K562 (cell line): Measurements from ENCODE around the gene C17orf113. TPM values are rescaled to one million over a fixed set of nuclear protein-coding genes. Genes with fewer than 3 reads are reported as not detected.
A peak's percentile ranks its signal among the peaks of the same experiment; 100 is the strongest.

ENCODE experiments used
- EHMT2 ChIP-seq: fragments of 450-650 bp; IDR thresholded peaks from 2 replicates; pipeline ENCODE4 v1.6.1; 2018; ENCODE audit warnings: antibody characterized with exemption
- KLF16 ChIP-seq: IDR thresholded peaks from 2 replicates; pipeline ENCODE4 v1.6.1; 2016; ENCODE audit warnings: antibody characterized with exemption
- LEF1 ChIP-seq: fragments of 450-650 bp; IDR thresholded peaks from 2 replicates; pipeline ENCODE4 v1.6.1; 2016; ENCODE audit warnings: mild to moderate bottlenecking
- MAFF ChIP-seq: IDR thresholded peaks from 2 replicates; pipeline ENCODE4 v1.6.1; 2012; ENCODE audit warnings: low read length, improper control_type of control experiment
- MTA1 ChIP-seq: fragments of 450-650 bp; IDR thresholded peaks from 2 replicates; pipeline ENCODE4 v1.6.1; 2017; ENCODE audit warnings: borderline replicate concordance
- RCOR1 ChIP-seq, 2 experiments: IDR thresholded peaks; 2 replicates each; pipeline ENCODE4 v1.6.1; 2012; ENCODE audit warnings: low read depth in 2 of 2, low read length in 2 of 2, borderline replicate concordance in 1 of 2, improper control_type of control experiment in 1 of 2
- SP1 ChIP-seq: sonication (generic); formaldehyde crosslinking; IDR thresholded peaks from 2 replicates; pipeline ENCODE4 v1.8.1; 2022; ENCODE audit warnings: mild to moderate bottlenecking, missing genetic modification reagents
- ZBTB8A ChIP-seq: fragments of 450-650 bp; IDR thresholded peaks from 2 replicates; pipeline ENCODE4 v1.6.1; 2018; ENCODE audit warnings: mild to moderate bottlenecking, moderate library complexity; ENCODE audit not compliant: partially characterized antibody
- ZZZ3 ChIP-seq: fragments of 450-650 bp; IDR thresholded peaks from 2 replicates; pipeline ENCODE4 v1.6.1; 2016; ENCODE audit warnings: antibody characterized with exemption, mild to moderate bottlenecking, moderate library complexity
- polyA plus RNA-seq, 8 experiments: library from polyadenylated mRNA; depleted of rRNA in 4 of 8; stranded (reverse) in 5 of 8; unstranded in 3 of 8; fragments of >200 nt; fragmentation: Nextera tagmentation in 2 of 8; fragmentation: Illumina TruSeq in 1 of 8; extraction: Ambion mirVana in 2 of 8; extraction: Trizol in 1 of 8; gene quantifications; 2 replicates each; pipeline versions ENCODE4 v1.2.1 to v1.2.3, GENCODE V29; 2011 to 2014; ENCODE audit warnings: inconsistent platforms in 1 of 8, missing spikeins in 1 of 8
- total RNA-seq, 7 experiments: library from RNA; depleted of rRNA in 6 of 7; stranded (reverse); fragments of >200 nt in 6 of 7; fragmentation: Illumina TruSeq in 2 of 7; extraction: Trizol in 2 of 7; gene quantifications; 2 replicates each; pipeline versions ENCODE4 v1.2.1 to v1.2.3, GENCODE V29; 2011 to 2021; ENCODE audit warnings: low replicate concordance in 1 of 7
- TF ChIP-seq, protein P1 (sequence below): fragments of 450-650 bp; IDR thresholded peaks from 2 replicates; pipeline ENCODE4 v1.6.1; 2016; ENCODE audit warnings: low read depth
- TF ChIP-seq, protein P2 (sequence below): fragments of 450-650 bp; formaldehyde crosslinking; IDR thresholded peaks from 2 replicates; pipeline ENCODE4 v1.4.0; 2020; ENCODE audit warnings: mild to moderate bottlenecking, moderate library complexity
- TF ChIP-seq, protein P3 (sequence below): fragments of 250-450 bp; sonication (Bioruptor Pico); IDR thresholded peaks from 2 replicates; pipeline ENCODE4 v1.8.0; 2021; ENCODE audit warnings: moderate library complexity, mild to moderate bottlenecking, inconsistent platforms
- TF ChIP-seq, protein P4 (sequence below): sonication (generic); formaldehyde crosslinking; IDR thresholded peaks from 2 replicates; pipeline ENCODE4 v1.8.1; 2023; ENCODE audit warnings: mild to moderate bottlenecking, missing genetic modification reagents
- TF ChIP-seq, protein P5 (sequence below): fragments of 450-650 bp; IDR thresholded peaks from 2 replicates; pipeline ENCODE4 v1.6.1; 2016; ENCODE audit warnings: antibody characterized with exemption

C17orf113 gene
- total and polyA plus RNA-seq, 9 of the 15 experiments (the other 6 are each of a cell fraction or from before 2014, with no cell fraction given), result 0.10 to 1.2 (median 0.31) TPM

DNA sequence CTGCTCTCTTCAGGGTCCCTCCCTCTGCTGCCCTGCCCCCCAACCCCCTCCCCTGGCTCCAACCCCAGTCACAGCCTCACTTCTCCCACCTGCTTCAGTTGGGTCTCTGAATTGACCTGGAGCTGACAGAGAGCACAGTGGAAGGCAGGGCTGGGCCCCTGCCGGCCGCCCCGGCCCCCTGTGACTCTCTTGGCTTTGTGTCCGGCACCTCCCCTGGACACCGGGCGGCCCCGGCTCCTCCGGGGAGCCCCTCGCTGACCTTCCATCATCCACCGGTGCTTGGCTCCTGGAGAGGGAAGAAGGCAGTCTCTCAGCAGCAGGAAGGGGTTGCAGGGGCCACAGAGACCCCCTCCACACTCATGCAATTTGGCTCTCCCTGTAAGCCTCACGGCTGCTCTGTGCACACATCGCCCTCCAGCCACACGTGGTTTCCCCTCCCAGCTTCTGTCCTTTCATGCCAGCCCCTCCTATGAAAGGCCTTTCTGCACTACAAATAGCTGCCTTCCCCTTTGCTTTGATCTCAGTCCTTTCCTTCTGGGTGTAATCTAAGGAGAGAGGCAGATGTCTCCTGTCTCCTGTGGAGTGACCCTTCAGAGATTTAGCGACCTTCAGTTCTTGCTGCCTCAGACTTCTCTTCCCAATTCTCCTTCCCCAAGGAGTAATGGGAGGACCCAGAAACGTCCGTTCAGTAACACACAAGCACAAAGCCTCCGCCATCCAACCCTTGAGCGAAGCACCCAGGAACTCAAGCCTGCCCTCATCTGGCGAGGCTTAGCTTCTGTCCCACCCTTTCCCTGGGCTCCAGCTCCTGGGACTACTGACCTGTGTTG is 22.2 kb downstream of the C17orf113 start (continued):
- TF ChIP-seq, protein P1, sequence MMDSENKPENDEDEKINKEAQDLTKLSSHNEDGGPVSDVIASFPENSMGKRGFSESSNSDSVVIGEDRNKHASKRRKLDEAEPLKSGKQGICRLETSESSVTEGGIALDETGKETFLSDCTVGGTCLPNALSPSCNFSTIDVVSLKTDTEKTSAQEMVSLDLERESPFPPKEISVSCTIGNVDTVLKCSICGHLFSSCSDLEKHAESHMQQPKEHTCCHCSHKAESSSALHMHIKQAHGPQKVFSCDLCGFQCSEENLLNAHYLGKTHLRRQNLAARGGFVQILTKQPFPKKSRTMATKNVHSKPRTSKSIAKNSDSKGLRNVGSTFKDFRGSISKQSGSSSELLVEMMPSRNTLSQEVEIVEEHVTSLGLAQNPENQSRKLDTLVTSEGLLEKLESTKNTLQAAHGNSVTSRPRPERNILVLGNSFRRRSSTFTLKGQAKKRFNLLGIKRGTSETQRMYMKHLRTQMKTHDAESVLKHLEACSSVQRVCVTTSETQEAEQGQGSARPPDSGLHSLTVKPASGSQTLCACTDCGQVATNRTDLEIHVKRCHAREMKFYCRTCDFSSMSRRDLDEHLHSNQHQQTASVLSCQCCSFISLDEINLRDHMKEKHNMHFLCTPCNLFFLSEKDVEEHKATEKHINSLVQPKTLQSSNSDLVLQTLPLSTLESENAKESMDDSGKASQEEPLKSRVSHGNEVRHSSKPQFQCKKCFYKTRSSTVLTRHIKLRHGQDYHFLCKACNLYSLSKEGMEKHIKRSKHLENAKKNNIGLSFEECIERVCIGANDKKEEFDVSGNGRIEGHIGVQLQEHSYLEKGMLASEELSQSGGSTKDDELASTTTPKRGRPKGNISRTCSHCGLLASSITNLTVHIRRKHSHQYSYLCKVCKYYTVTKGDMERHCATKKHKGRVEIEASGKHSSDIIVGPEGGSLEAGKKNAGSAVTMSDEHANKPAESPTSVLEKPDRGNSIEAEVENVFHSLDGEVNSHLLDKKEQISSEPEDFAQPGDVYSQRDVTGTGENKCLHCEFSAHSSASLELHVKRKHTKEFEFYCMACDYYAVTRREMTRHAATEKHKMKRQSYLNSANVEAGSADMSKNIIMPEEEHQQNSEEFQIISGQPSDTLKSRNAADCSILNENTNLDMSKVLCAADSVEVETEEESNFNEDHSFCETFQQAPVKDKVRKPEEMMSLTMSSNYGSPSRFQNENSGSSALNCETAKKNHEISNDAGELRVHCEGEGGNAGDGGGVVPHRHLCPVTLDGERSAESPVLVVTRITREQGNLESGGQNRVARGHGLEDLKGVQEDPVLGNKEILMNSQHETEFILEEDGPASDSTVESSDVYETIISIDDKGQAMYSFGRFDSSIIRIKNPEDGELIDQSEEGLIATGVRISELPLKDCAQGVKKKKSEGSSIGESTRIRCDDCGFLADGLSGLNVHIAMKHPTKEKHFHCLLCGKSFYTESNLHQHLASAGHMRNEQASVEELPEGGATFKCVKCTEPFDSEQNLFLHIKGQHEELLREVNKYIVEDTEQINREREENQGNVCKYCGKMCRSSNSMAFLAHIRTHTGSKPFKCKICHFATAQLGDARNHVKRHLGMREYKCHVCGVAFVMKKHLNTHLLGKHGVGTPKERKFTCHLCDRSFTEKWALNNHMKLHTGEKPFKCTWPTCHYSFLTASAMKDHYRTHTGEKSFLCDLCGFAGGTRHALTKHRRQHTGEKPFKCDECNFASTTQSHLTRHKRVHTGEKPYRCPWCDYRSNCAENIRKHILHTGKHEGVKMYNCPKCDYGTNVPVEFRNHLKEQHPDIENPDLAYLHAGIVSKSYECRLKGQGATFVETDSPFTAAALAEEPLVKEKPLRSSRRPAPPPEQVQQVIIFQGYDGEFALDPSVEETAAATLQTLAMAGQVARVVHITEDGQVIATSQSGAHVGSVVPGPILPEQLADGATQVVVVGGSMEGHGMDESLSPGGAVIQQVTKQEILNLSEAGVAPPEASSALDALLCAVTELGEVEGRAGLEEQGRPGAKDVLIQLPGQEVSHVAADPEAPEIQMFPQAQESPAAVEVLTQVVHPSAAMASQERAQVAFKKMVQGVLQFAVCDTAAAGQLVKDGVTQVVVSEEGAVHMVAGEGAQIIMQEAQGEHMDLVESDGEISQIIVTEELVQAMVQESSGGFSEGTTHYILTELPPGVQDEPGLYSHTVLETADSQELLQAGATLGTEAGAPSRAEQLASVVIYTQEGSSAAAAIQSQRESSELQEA, result no peak
- TF ChIP-seq ZZZ3 (no peak), ZBTB8A (no peak), RCOR1 (IDR thresholded peaks at IDR 0.05; ENCODE audit: borderline replicate concordance in 1 of 2, low read depth in 2 of 2, low read length in 2 of 2) (0 out of 4 replicates have a peak, but pooled peaks of 1 of the 2 experiments have one; percentile 38), LEF1 (peak; percentile 27; the same call in 1 of the 2 replicates), SP1 (CRISPR knock-in tag) (no peak), MTA1 (no peak), KLF16 (no peak), EHMT2 (no peak), MAFF (no peak)
- TF ChIP-seq, protein P2, sequence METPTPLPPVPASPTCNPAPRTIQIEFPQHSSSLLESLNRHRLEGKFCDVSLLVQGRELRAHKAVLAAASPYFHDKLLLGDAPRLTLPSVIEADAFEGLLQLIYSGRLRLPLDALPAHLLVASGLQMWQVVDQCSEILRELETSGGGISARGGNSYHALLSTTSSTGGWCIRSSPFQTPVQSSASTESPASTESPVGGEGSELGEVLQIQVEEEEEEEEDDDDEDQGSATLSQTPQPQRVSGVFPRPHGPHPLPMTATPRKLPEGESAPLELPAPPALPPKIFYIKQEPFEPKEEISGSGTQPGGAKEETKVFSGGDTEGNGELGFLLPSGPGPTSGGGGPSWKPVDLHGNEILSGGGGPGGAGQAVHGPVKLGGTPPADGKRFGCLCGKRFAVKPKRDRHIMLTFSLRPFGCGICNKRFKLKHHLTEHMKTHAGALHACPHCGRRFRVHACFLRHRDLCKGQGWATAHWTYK, result no peak
- TF ChIP-seq, protein P3, sequence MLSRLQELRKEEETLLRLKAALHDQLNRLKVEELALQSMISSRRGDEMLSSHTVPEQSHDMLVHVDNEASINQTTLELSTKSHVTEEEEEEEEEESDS (CRISPR knock-in tag), result no peak
- TF ChIP-seq, protein P4, sequence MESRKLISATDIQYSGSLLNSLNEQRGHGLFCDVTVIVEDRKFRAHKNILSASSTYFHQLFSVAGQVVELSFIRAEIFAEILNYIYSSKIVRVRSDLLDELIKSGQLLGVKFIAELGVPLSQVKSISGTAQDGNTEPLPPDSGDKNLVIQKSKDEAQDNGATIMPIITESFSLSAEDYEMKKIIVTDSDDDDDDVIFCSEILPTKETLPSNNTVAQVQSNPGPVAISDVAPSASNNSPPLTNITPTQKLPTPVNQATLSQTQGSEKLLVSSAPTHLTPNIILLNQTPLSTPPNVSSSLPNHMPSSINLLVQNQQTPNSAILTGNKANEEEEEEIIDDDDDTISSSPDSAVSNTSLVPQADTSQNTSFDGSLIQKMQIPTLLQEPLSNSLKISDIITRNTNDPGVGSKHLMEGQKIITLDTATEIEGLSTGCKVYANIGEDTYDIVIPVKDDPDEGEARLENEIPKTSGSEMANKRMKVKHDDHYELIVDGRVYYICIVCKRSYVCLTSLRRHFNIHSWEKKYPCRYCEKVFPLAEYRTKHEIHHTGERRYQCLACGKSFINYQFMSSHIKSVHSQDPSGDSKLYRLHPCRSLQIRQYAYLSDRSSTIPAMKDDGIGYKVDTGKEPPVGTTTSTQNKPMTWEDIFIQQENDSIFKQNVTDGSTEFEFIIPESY (CRISPR knock-in tag), result no peak
- TF ChIP-seq, protein P5, sequence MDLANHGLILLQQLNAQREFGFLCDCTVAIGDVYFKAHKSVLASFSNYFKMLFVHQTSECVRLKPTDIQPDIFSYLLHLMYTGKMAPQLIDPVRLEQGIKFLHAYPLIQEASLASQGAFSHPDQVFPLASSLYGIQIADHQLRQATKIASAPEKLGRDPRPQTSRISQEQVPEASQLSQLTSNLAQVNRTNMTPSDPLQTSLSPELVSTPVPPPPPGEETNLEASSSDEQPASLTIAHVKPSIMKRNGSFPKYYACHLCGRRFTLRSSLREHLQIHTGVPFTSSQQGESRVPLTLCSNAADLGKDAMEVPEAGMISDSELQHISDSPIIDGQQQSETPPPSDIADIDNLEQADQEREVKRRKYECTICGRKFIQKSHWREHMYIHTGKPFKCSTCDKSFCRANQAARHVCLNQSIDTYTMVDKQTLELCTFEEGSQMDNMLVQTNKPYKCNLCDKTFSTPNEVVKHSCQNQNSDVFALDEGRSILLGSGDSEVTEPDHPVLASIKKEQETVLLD, result no peak
